Epithelial cell of proximal tubule (primary cell): ENCODE data around the gene DMD. TPM values are rescaled to one million over a fixed set of nuclear protein-coding genes. Genes with fewer than 3 reads are reported as not detected.

Source experiments
- DNase-seq: peaks from one replicate; pipeline ENCODE4 v3.0.0-alpha.2; 2011; ENCODE audit warnings: low read depth
- H3K4me3 ChIP-seq: 2 replicates; pipeline ENCODE4 v1.5.1; 2011; ENCODE audit warnings: low read depth, mild to moderate bottlenecking, low read length
- total RNA-seq: library from RNA; depleted of rRNA; stranded (reverse); fragments of >200 nt; gene quantifications from 2 replicates; pipeline ENCODE4 v1.2.3, GENCODE V29; 2015
- TF ChIP-seq, protein P1 (sequence below): conservative IDR thresholded peaks from 2 replicates; pipeline ENCODE4 v1.5.1; 2012; ENCODE audit warnings: low read depth, mild to moderate bottlenecking, low read length

The DMD gene
- total RNA-seq, 1 donor from 2014 or later: 1.3 TPM

DNA sequence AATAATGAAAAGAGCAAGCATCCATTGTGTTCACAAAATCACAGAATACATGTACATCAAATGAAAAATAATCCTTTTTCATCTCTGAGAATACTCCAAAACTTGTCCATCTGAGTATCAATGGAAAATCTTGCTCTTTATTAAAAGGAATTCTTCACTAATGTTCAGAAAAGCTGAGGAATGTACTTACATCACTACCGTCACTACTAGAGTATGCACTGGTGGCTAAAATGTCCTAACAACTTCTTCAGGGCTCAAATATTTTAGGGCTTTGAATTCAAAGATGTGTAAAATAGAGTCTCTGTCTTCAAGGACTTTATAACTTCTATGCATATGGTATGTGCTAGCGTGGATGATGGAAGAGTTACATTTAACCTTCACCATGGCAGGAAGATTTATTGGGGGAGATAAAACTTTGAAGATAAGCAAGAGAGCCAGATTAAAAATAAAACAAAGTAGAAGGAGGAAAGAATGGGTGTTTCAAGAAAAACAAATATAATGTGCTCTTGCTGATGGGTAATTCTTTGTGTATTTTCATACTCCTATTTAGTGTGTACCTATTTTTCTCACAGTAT, 55.1 kb downstream of the DMD start:
- DNase-seq: no peak
- no peak overlapping the region for H3K4me3 ChIP-seq
- TF ChIP-seq, protein P1, sequence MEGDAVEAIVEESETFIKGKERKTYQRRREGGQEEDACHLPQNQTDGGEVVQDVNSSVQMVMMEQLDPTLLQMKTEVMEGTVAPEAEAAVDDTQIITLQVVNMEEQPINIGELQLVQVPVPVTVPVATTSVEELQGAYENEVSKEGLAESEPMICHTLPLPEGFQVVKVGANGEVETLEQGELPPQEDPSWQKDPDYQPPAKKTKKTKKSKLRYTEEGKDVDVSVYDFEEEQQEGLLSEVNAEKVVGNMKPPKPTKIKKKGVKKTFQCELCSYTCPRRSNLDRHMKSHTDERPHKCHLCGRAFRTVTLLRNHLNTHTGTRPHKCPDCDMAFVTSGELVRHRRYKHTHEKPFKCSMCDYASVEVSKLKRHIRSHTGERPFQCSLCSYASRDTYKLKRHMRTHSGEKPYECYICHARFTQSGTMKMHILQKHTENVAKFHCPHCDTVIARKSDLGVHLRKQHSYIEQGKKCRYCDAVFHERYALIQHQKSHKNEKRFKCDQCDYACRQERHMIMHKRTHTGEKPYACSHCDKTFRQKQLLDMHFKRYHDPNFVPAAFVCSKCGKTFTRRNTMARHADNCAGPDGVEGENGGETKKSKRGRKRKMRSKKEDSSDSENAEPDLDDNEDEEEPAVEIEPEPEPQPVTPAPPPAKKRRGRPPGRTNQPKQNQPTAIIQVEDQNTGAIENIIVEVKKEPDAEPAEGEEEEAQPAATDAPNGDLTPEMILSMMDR: no peak

GRCh38 chrX:33149580-33149979, 61.8 kb downstream of the DMD start:
- no peak for DNase-seq
- TF ChIP-seq, protein P1: no peak

DNA sequence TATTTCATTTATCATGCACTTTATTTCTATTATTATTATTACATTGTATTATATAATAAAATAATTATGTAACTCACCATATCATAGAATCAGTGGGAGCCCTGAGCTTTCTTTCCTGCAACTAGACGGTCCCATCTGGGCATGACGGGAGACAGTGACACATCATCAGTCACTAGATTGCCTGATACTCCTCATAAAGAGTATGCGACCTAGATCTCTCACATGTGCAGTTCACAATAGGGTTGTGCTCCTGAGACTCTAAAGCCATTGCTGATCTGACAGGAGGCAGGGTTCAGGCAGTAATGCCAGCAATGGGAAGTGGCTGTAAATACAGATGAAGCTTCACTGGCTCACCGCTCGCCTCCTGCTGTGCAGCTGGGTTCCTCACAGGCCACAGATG, 62.3 kb downstream of the DMD start:
- H3K4me3 ChIP-seq: no peak overlapping the region
- TF ChIP-seq, protein P1: no peak
- DNase-seq: no peak

More at GRCh38 chrX:33149580-33149979, 61.8 kb downstream of the DMD start:
- no peak overlapping the region for H3K4me3 ChIP-seq

- H3K4me3 ChIP-seq: no peak overlapping the region
- DNase-seq: no peak
- TF ChIP-seq, protein P1: no peak
These were observed 69.0 kb downstream of the DMD start for GRCh38 chrX:33142331-33142730.

- DNase-seq: no peak
- TF ChIP-seq, protein P1: no peak
- H3K4me3 ChIP-seq: no peak overlapping the region
These were observed 72.6 kb downstream of the DMD start for GRCh38 chrX:33138677-33139249.

GRCh38 chrX:33134164-33134563, 77.2 kb downstream of the DMD start:
- TF ChIP-seq, protein P1: no peak
- DNase-seq: no peak

DNA sequence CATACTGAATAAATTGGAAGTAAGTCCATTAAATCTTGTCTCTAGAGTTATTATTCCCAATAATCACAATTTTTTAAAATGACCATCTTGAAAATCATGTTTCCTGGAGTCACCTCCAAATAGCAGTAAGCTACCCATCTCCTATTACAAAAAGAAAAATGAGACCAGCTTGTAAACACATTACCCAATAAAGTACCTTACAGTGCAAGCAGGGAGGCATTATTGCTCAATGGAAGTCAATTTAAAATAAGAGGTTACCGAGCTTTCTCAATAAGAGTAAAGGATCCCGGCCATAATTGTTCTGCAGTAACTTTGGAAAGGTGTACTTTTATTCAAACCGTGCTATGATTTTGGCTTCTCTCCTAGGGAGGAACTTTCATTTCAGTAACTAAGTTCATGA, 78.0 kb downstream of the DMD start:
- TF ChIP-seq, protein P1: no peak
- H3K4me3 ChIP-seq: no peak overlapping the region
- no peak for DNase-seq

More at GRCh38 chrX:33134164-33134563, 77.2 kb downstream of the DMD start:
- H3K4me3 ChIP-seq: no peak overlapping the region
